HEK293 (cell line): ENCODE measurements around the gene LMOD3.

Experiments
- CTCF ChIA-PET: fragments of 350-600 bp; formaldehyde crosslinking; extraction: SDS; loops from one replicate; lab custom pipeline; 2021; ENCODE audit warnings: antibody characterized with exemption; lab: Yijun Ruan, JAX
- POLR2A ChIA-PET: fragments of 300-600 bp; formaldehyde crosslinking; extraction: SDS; loops from one replicate; lab custom pipeline; 2020; ENCODE audit warnings: antibody characterized with exemption, inconsistent platforms; lab: Yijun Ruan, JAX
- H3K27ac ChIP-seq: fragments of 200-500 bp; sonication (Bioruptor generic); 2 replicates; pipeline ENCODE4 v1.5.1; 2014; ENCODE audit warnings: low read depth, low read length, control low read depth, inconsistent platforms; ENCODE audit errors: extremely low read depth
- H3K36me3 ChIP-seq, 2 experiments: fragments of 200-500 bp in 1 of 2; sonication (Bioruptor generic) in 1 of 2; 1 replicate in 1 of 2; 2 replicates in 1 of 2; pipeline ENCODE4 v1.5.1; 2014 to 2017; ENCODE audit warnings: inconsistent platforms in 2 of 2, low read length in 2 of 2; ENCODE audit not compliant: control insufficient read depth in 2 of 2, insufficient read depth in 1 of 2
- H3K4me1 ChIP-seq: fragments of 200-500 bp; sonication (Bioruptor generic); 2 replicates; pipeline ENCODE4 v1.5.1; 2014; ENCODE audit warnings: mild to moderate bottlenecking, low read length, inconsistent platforms; ENCODE audit not compliant: control insufficient read depth, insufficient read depth
- H3K4me3 ChIP-seq: 2 replicates; pipeline ENCODE4 v1.5.1; 2011; ENCODE audit warnings: low read depth, mild to moderate bottlenecking, control low read depth, low read length, moderate library complexity
- H3K9me3 ChIP-seq: fragments of 200-500 bp; sonication (Bioruptor generic); 2 replicates; pipeline ENCODE4 v1.5.1; 2014; ENCODE audit warnings: low read depth, low read length, inconsistent platforms; ENCODE audit not compliant: control insufficient read depth, insufficient read depth
- AEBP2 ChIP-seq: fragments of 450-650 bp; formaldehyde crosslinking; IDR thresholded peaks from 2 replicates; pipeline ENCODE4 v1.5.1; 2016; ENCODE audit warnings: missing biosample characterization, missing genetic modification characterization, borderline replicate concordance
- ELK4 ChIP-seq: IDR thresholded peaks from 2 replicates; pipeline ENCODE4 v1.6.1; 2011; ENCODE audit warnings: mild to moderate bottlenecking, low read depth, low read length, borderline replicate concordance
- HIC1 ChIP-seq: fragments of 450-650 bp; formaldehyde crosslinking; IDR thresholded peaks from 2 replicates; pipeline ENCODE4 v1.5.1; 2016; ENCODE audit warnings: missing biosample characterization, missing genetic modification characterization
- PATZ1 ChIP-seq: fragments of 450-650 bp; formaldehyde crosslinking; IDR thresholded peaks from 2 replicates; pipeline ENCODE4 v1.5.1; 2016; ENCODE audit warnings: missing biosample characterization, missing genetic modification characterization
- SP2 ChIP-seq: fragments of 450-650 bp; formaldehyde crosslinking; IDR thresholded peaks from 2 replicates; pipeline ENCODE4 v1.5.1; 2016; ENCODE audit warnings: missing biosample characterization, missing genetic modification characterization
- ZBTB11 ChIP-seq: fragments of 450-650 bp; formaldehyde crosslinking; conservative IDR thresholded peaks from 2 replicates; pipeline ENCODE4 v1.5.1; 2016; ENCODE audit warnings: low read depth, missing biosample characterization, missing genetic modification characterization
- ZBTB21 ChIP-seq: fragments of 450-650 bp; formaldehyde crosslinking; IDR thresholded peaks from 2 replicates; pipeline ENCODE4 v1.5.1; 2017; ENCODE audit warnings: missing biosample characterization, missing genetic modification characterization
- ZBTB48 ChIP-seq: fragments of 450-650 bp; formaldehyde crosslinking; IDR thresholded peaks from 2 replicates; pipeline ENCODE4 v1.5.1; 2016; ENCODE audit warnings: missing biosample characterization, missing genetic modification characterization
- ZEB2 ChIP-seq: fragments of 450-650 bp; formaldehyde crosslinking; IDR thresholded peaks from 2 replicates; pipeline ENCODE4 v1.5.1; 2016; ENCODE audit warnings: missing biosample characterization, missing genetic modification characterization
- ZFP3 ChIP-seq: fragments of 450-650 bp; formaldehyde crosslinking; IDR thresholded peaks from 2 replicates; pipeline ENCODE4 v1.5.1; 2016; ENCODE audit warnings: low read depth, missing biosample characterization, missing genetic modification characterization
- ZNF132 ChIP-seq: fragments of 450-650 bp; formaldehyde crosslinking; IDR thresholded peaks from 2 replicates; pipeline ENCODE4 v1.5.1; 2017; ENCODE audit warnings: missing biosample characterization, missing genetic modification characterization, borderline replicate concordance
- ZNF157 ChIP-seq: fragments of 450-650 bp; formaldehyde crosslinking; IDR thresholded peaks from 2 replicates; pipeline ENCODE4 v1.5.1; 2016; ENCODE audit warnings: missing biosample characterization, missing genetic modification characterization
- ZNF184 ChIP-seq: fragments of 450-650 bp; IDR thresholded peaks from 2 replicates; pipeline ENCODE4 v1.5.1; 2018; ENCODE audit warnings: missing biosample characterization, mild to moderate bottlenecking, missing genetic modification characterization
- ZNF302 ChIP-seq: fragments of 450-650 bp; formaldehyde crosslinking; IDR thresholded peaks from 2 replicates; pipeline ENCODE4 v1.5.1; 2016; ENCODE audit warnings: missing biosample characterization, missing genetic modification characterization, low read depth
- ZNF335 ChIP-seq: fragments of 450-650 bp; formaldehyde crosslinking; conservative IDR thresholded peaks from 2 replicates; pipeline ENCODE4 v1.5.1; 2016; ENCODE audit warnings: missing biosample characterization, missing genetic modification characterization
- ZNF341 ChIP-seq: fragments of 450-650 bp; formaldehyde crosslinking; IDR thresholded peaks from 2 replicates; pipeline ENCODE4; 2016; ENCODE audit warnings: low read depth, missing biosample characterization, missing genetic modification characterization
- ZNF513 ChIP-seq: fragments of 450-650 bp; IDR thresholded peaks from 2 replicates; pipeline ENCODE4 v1.5.1; 2018; ENCODE audit warnings: missing biosample characterization, missing genetic modification characterization
- ZNF548 ChIP-seq: fragments of 450-650 bp; formaldehyde crosslinking; IDR thresholded peaks from 2 replicates; pipeline ENCODE4 v1.5.1; 2016; ENCODE audit warnings: missing biosample characterization, missing genetic modification characterization
- ZNF585B ChIP-seq: fragments of 450-650 bp; formaldehyde crosslinking; IDR thresholded peaks from 2 replicates; pipeline ENCODE4 v1.5.1; 2016; ENCODE audit warnings: missing biosample characterization, missing genetic modification characterization
- ZNF660 ChIP-seq: fragments of 450-650 bp; IDR thresholded peaks from 2 replicates; pipeline ENCODE4 v1.5.1; 2018; ENCODE audit warnings: missing biosample characterization, mild to moderate bottlenecking, missing genetic modification characterization
- ZNF701 ChIP-seq: fragments of 450-650 bp; formaldehyde crosslinking; IDR thresholded peaks from 2 replicates; pipeline ENCODE4 v1.5.1; 2016; ENCODE audit warnings: missing biosample characterization, missing genetic modification characterization
- ZNF707 ChIP-seq: fragments of 450-650 bp; formaldehyde crosslinking; IDR thresholded peaks from 2 replicates; pipeline ENCODE4 v1.5.1; 2016; ENCODE audit warnings: missing biosample characterization, missing genetic modification characterization
- ZNF76 ChIP-seq: fragments of 450-650 bp; formaldehyde crosslinking; IDR thresholded peaks from 2 replicates; pipeline ENCODE4; 2016; ENCODE audit warnings: low read depth, missing biosample characterization, missing genetic modification characterization, borderline replicate concordance
- ZSCAN4 ChIP-seq: fragments of 450-650 bp; formaldehyde crosslinking; IDR thresholded peaks from 2 replicates; pipeline ENCODE4 v1.5.1; 2017; ENCODE audit warnings: missing biosample characterization, missing genetic modification characterization

The LMOD3 gene

GRCh38 chr3:69080233-69080920 is 42.0 kb downstream of the LMOD3 start, which contains the start of gene UBA3:
Gene UBA3, minus strand, starts transcription at chr3:69080365. Its CDS starts 12 bp downstream, at chr3:69080353.
- H3K27ac ChIP-seq = peak within 1 kb of the TSS; percentile 58; the same call in 1 of the 2 replicates
- ChIA-PET POLR2A (no interaction called here), CTCF (interaction anchor here (0.7 kb wide), 1 partner anchor 1731 kb away, joined by 3 read pairs; no protein-coding TSS in a partner anchor)
- no peaks in the 10 kb centered on the region for H3K9me3 ChIP-seq
- H3K36me3 ChIP-seq = peaks cover 3 to 4% of the 10 kb centered on the region in 2 experiments; a peak in 2 of 3 replicates
- H3K4me3 ChIP-seq = peak within 1 kb of the TSS; percentile 68
- peaks cover 7% of the 10 kb centered on the region for H3K4me1 ChIP-seq
- TF ChIP-seq ZNF184 (no peak), ZNF513 (tag by site-specific recombination) (no peak), SP2 (0 out of 2 replicates have a peak, but pooled peaks have one; percentile 19), ZBTB11 (tag by site-specific recombination) (no peak), ELK4 (no peak), ZNF132 (no peak), ZBTB21 (tag by site-specific recombination) (no peak), AEBP2 (tag by site-specific recombination) (no peak), ZNF335 (tag by site-specific recombination) (no peak), ZNF701 (tag by site-specific recombination) (no peak), ZNF660 (tag by site-specific recombination) (no peak), HIC1 (tag by site-specific recombination) (peak; percentile 87), ZNF707 (tag by site-specific recombination) (no peak), ZBTB48 (tag by site-specific recombination) (no peak), ZNF302 (tag by site-specific recombination) (no peak), ZEB2 (tag by site-specific recombination) (no peak), ZNF341 (tag by site-specific recombination) (peak; percentile 84), PATZ1 (peak; percentile 25; the same call in 1 of the 2 replicates), ZNF548 (tag by site-specific recombination) (no peak), ZFP3 (tag by site-specific recombination) (no peak), ZSCAN4 (tag by site-specific recombination) (no peak), ZNF585B (tag by site-specific recombination) (no peak), ZNF157 (tag by site-specific recombination) (no peak), ZNF76 (tag by site-specific recombination) (peak; percentile 61; the same call in 1 of the 2 replicates)
